ENCODE data around the gene IL3. TPM values are rescaled to one million over a fixed set of nuclear protein-coding genes. Genes with fewer than 3 reads are reported as not detected.

IL3 gene
- total and polyA plus RNA-seq, 2 donors (not counting 1 experiment from before 2014, with no cell fraction given), result not detected

GRCh38 chr5:132056610-132057497, 3.6 kb upstream of the IL3 start:
- Histone ChIP-seq H3K4me2 (replicated peaks; ENCODE audit: low read depth, low read length, poor library complexity, severe bottlenecking) (no peak overlapping the region), H3K27ac (ENCODE audit: low read length in 2 of 2) (no peak overlapping the region), H3K79me2 (ENCODE audit: control insufficient read depth, insufficient read depth, low read length) (no peaks in the 10 kb centered on the region), H4K20me1 (ENCODE audit: control insufficient read depth, insufficient read depth, low read length, poor library complexity, severe bottlenecking) (no peaks in the 10 kb centered on the region), H3K9me3 (ENCODE audit: control extremely low read depth in 1 of 3, control insufficient read depth in 2 of 3, insufficient read depth in 1 of 3, low read length in 2 of 3) (no peaks in the 10 kb centered on the region), H3K4me3 (ENCODE audit: control extremely low read depth in 1 of 5, extremely low read depth in 1 of 5, insufficient read depth in 1 of 5, low read depth in 2 of 5, low read length in 4 of 5) (no peak overlapping the region), H3K4me1 (ENCODE audit: control insufficient read depth in 2 of 2, insufficient read depth in 2 of 2, low read length in 2 of 2) (no peaks in the 10 kb centered on the region), H2AFZ (ENCODE audit: insufficient read depth, low read depth, low read length, poor library complexity, severe bottlenecking) (no peak overlapping the region), H3K9ac (ENCODE audit: low read length) (no peak overlapping the region), H3K27me3 (replicated peaks in 1 of 4; ENCODE audit: control extremely low read depth in 1 of 4, control insufficient read depth in 3 of 4, insufficient read depth in 4 of 4, low read length in 3 of 4) (no peaks in the 10 kb centered on the region), H3K36me3 (replicated peaks in 1 of 2; ENCODE audit: control extremely low read depth in 1 of 2, control insufficient read depth in 1 of 2, extremely low read depth in 1 of 2, insufficient read depth in 2 of 2, low read length in 1 of 2) (no peaks in the 10 kb centered on the region)
- POLR2A ChIA-PET, result no interaction called here
- Mint-ChIP-seq H3K9me3 (ENCODE audit: insufficient read depth) (no peaks in the 10 kb centered on the region), H3K27me3 (peaks cover 3% of the 10 kb centered on the region), H3K27ac (no peak overlapping the region), H3K4me3 (no peak overlapping the region), H3K4me1 (no peaks in the 10 kb centered on the region)
- 95% methylated on average over 14 of the region's 14 CpGs for whole genome bisulfite sequencing (ENCODE audit: insufficient coverage)
- intact Hi-C loops (cut with micrococcal nuclease), result no loop called here
- no peak for TF ChIP-seq CTCF (IDR thresholded peaks at IDR 0.05)
- TF ChIP-seq EZH2 (IDR thresholded peaks at IDR 0.05; ENCODE audit: borderline replicate concordance, insufficient read depth, low read depth, low read length, poor library complexity, severe bottlenecking), result no peak
- DNase-seq (no peak), ATAC-seq (ENCODE audit: low read depth) (no peak)
- CTCF ChIA-PET, result interaction anchor here (0.7 kb wide), 1 partner anchor 467 kb away, joined by 3 read pairs; no protein-coding TSS in a partner anchor

Measured in B cell (primary cell).